Astrocyte of the spinal cord (primary cell): Measurements from ENCODE around the gene PLD5.
A peak's percentile ranks its signal among the peaks of the same experiment; 100 is the strongest.

Experiments
- DNase-seq: peaks from one replicate; pipeline ENCODE4 v3.0.0; 2011; ENCODE audit warnings: low read depth, low spot score
- H3K4me3 ChIP-seq: 2 replicates; pipeline ENCODE4 v1.5.1; 2011; ENCODE audit warnings: low read depth, mild to moderate bottlenecking, low read length, moderate library complexity
- in situ Hi-C: cut with HindIII; loops from 2 replicates; pipeline ENCODE4 v1.10.0; 2017; ENCODE audit warnings: low sequenced_read_pairs
- TF ChIP-seq, protein P1 (sequence below): IDR thresholded peaks from 2 replicates; pipeline ENCODE4 v1.5.1; 2012; ENCODE audit warnings: low read depth, mild to moderate bottlenecking, low read length, inconsistent platforms

PLD5 gene

DNA sequence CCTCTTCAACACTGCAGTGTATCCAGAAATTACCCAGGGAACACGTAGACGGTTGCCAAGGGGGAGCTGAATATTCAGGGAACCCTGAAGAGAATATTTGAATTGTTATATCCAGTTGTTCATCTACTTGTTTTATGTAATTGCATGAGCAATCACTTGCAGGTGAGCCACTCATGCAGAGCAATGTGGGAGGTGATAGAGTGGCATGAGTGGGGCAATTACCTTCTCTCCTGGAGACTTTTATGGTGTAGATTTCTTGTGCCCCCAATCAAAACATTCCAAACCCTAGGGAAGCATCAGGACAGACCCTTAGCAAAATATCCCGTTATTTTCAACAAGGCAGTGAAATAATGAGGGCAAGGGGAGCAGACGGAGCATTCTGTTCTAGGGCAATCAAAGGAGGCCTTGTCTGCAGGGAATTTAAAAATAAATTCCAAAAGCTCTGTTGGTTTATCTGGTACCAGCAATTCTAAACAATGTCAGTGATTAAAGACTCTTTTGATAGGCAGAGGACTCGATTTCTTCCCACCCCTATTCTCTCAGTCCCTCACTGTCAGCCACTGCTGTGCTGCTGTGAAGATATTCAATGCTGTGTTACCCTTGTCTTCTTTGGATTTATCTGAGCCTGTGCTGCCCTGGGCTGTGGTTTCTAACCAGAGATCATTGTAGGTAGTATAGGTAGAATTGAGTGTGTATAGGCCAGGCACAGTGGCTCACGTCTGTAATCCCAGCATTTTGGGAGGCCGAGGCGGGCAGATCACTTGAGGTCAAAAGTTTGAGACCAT, 345.4 kb downstream of the PLD5 start:
- no peak for DNase-seq
- TF ChIP-seq, protein P1, sequence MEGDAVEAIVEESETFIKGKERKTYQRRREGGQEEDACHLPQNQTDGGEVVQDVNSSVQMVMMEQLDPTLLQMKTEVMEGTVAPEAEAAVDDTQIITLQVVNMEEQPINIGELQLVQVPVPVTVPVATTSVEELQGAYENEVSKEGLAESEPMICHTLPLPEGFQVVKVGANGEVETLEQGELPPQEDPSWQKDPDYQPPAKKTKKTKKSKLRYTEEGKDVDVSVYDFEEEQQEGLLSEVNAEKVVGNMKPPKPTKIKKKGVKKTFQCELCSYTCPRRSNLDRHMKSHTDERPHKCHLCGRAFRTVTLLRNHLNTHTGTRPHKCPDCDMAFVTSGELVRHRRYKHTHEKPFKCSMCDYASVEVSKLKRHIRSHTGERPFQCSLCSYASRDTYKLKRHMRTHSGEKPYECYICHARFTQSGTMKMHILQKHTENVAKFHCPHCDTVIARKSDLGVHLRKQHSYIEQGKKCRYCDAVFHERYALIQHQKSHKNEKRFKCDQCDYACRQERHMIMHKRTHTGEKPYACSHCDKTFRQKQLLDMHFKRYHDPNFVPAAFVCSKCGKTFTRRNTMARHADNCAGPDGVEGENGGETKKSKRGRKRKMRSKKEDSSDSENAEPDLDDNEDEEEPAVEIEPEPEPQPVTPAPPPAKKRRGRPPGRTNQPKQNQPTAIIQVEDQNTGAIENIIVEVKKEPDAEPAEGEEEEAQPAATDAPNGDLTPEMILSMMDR, result no peak
- in situ Hi-C loops, result no loop called here
- H3K4me3 ChIP-seq, result no peak overlapping the region

DNA sequence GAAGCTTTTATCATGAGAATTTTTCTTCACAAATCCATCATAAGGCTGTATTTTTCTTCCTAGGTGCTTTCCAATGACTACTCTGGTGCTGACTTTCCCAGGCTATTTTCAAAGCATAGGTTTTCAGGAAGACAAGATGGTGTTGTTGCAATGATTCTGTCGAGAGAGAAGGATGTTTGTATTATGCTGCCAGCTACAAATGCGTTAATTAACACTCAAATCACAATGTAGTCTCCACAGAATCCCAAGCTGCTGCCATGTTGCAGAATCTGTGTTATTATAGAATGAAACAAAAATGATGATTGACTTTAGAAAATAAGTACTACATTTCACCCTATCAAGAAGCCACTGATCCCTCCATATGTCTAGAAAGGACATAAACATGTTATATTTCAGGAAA, 346.1 kb downstream of the PLD5 start:
- in situ Hi-C loops, result no loop called here
- no peak for DNase-seq
- TF ChIP-seq, protein P1, result no peak
- H3K4me3 ChIP-seq, result no peak overlapping the region

DNA sequence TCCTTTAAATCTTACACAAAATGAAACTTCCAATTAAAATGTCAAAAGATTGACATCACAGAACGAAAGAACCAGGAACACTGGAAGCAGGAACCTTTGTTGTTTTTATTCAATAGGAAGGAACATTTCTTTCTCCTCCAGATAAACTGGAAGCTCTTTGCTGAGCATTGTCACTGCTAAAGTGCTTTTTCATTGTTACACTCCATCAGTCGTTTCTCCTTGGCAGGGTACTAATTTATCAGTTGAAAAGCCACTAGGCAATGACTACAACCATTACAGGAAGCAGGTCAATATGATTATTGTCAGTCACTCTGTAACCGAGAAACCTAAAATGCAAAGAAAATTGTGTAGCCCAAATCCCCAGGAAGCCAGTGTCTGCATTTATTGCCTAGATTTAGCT, 362.4 kb downstream of the PLD5 start:
- TF ChIP-seq, protein P1, result no peak
- no peak overlapping the region for H3K4me3 ChIP-seq
- DNase-seq, result no peak
- in situ Hi-C loops, result no loop called here

DNA sequence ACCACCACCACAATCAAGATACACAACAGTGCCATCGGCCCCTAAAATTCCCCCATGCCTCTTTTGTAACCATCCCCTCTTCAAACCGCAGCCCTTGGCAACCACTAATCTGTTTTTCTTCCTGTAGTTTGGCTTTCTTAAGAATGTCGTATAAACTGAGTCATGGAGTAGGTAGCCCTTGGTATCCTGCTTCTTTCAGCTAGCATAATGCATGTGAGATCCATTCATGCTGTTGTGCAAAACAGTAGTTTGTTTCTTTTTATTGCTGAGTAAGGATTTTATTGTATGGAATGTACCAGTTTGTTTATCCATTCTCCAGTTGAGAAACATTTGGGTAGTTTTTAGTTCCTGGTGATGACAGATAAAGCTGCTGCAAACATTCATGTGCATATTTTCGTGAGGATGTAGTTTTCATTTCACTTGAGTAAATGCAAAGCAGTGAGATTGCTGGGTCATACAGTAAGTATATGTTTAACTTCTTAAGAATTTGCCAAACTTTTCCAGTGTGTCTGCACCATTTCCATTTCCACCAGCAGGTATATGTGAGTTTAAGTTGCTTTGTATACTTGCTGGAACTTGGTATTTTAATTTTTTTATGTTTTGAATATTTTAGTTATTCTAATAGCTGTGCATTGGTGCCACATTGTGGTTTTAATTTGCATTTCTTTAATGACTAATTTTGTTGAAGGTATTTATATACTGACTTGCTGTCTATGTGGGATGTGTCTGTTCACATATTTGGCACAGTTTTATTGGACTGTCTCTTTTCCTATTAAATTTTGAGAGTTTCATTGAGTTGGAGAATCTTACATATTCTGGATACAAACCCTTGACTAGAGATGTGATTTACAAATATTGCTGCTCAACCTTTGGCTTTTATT, 377.2 kb downstream of the PLD5 start:
- DNase-seq, result peak; percentile 72

DNA sequence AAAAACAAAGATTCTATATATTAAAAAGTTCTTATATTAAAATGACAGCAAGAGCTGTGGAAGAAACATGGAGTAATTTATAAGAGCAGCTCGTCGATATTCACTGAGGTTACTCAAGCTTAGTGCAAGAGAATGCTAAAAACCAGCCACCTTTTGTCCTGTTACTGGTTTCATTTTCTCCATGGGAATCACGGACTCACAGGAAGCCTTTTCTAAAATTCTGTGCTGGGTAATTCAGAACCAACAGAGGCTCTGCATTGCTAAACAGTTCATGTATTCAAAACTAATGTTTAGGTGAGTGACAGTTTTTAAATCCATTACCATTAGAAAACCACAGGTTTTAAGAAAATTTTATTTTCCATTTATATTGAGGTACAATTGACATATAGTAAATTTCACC, 377.8 kb downstream of the PLD5 start:
- in situ Hi-C loops, result no loop called here
- TF ChIP-seq, protein P1, result no peak
- peak overlapping the region; percentile 6 for H3K4me3 ChIP-seq
- DNase-seq, result no peak

More for the DNA sequence above, 377.2 kb downstream of the PLD5 start:
- in situ Hi-C loops, result no loop called here
- TF ChIP-seq, protein P1, result no peak
- peak overlapping the region; percentile 6 for H3K4me3 ChIP-seq

DNA sequence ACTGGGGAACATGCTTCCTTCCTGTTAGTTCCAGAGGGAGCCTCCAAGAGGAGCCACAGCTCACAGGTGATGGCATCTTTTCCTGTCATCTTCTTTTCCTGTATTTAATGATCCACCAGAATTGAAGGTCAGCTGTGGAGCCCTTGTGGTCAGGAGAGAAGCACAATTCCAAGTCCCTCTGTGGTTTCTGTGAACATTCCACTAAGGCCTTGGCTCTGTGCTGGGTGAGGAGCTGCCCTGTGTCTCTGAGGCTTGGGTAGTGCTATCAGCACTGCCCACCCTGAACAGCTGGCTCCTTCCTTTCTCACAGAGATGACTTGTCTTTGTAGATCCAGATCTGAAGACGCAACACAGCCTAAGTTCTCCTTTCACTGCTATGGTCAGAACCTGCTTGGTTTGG, 383.7 kb downstream of the PLD5 start:
- DNase-seq, result peak; percentile 29
- H3K4me3 ChIP-seq, result no peak overlapping the region
- TF ChIP-seq, protein P1, result no peak
- in situ Hi-C loops, result no loop called here
